M059J (cell line): ENCODE data around the gene CSTB. TPM values are rescaled to one million over a fixed set of nuclear protein-coding genes. Genes with fewer than 3 reads are reported as not detected.
A peak's percentile ranks its signal among the peaks of the same experiment; 100 is the strongest.

ENCODE experiments used
- DNase-seq: peaks from one replicate; pipeline ENCODE4 v3.0.0-alpha.2; 2012; ENCODE audit warnings: low read depth
- total RNA-seq: library from RNA; depleted of rRNA; stranded (reverse); fragments of >200 nt; shearing (Covaris generic); gene quantifications from 2 replicates; pipeline ENCODE4 v1.2.3, GENCODE V29; 2014

CSTB gene
- total RNA-seq, 1 experiment from 2014 or later = 29.6 TPM

- DNase-seq = peak; percentile 86
Observed at GRCh38 chr21:43767984-43768867, 7.9 kb downstream of the CSTB start.

GRCh38 chr21:43767498-43767983, 8.6 kb downstream of the CSTB start:
- no peak for DNase-seq

DNA sequence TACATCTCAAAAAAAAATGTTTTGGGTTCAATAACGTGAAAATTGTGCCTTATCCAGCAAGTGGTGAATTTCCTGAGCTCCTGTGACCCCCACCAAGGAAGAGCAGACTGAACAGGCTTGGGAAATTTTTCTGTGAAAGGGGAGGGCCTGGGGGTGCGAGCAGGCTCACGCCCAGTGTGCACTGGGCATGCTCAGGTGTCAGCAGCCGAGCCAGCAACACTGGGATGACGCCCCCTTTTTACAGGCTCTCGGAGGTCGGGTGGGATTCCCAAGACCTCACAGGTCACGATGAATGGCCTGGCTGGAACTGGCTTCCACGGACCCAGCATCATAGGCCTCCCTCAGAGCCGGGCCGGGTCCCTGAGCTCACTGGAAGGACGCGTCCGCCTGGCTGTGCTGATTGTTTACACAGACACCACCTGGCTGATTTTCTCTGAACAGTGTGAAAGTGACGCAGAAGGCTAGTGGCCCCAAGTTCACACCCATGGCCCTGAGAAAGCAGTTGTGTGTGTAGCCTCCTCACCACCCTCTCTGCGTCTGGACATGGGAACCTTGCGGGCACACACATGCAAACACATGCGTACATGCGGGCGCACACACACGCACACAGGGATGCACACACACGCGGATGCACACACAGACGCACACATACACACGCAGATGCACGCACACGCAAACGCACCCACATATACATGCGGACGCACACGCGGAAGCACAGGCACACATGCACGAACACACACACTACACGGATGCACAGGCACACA, 9.2 kb downstream of the CSTB start:
- no peak for DNase-seq

- peak; percentile 81 for DNase-seq
Observed at GRCh38 chr21:43764576-43765495, 11.3 kb downstream of the CSTB start.

- DNase-seq = peak; percentile 64
Observed at GRCh38 chr21:43763901-43764523, 12.1 kb downstream of the CSTB start.

GRCh38 chr21:43762303-43763128, 13.6 kb downstream of the CSTB start:
- no peak for DNase-seq

GRCh38 chr21:43761886-43762285, 14.2 kb downstream of the CSTB start:
- DNase-seq = no peak

- no peak for DNase-seq
Observed at GRCh38 chr21:43760391-43760958, 15.6 kb downstream of the CSTB start.

- DNase-seq = no peak
Observed at GRCh38 chr21:43759651-43760050, 16.5 kb downstream of the CSTB start.

DNA sequence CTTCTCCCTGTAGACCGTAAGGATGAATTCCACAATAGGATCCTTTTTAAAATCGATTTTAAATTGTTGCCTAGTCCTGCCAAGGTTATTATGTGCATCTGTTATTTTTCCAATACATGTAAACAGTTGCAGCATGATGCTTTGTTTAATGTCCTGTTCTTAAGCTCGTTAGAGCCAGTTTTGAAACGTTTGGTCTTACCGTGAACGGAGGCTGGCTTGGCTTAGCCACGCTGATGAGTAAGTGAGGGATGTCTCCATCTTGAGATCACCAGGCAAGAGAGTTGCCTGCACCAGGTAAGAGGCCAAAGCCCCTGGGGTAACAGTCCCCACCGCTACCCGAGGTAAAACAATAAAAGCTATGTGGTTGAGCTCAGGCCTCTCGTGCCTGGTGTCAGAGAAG, 17.3 kb downstream of the CSTB start:
- DNase-seq = no peak

DNA sequence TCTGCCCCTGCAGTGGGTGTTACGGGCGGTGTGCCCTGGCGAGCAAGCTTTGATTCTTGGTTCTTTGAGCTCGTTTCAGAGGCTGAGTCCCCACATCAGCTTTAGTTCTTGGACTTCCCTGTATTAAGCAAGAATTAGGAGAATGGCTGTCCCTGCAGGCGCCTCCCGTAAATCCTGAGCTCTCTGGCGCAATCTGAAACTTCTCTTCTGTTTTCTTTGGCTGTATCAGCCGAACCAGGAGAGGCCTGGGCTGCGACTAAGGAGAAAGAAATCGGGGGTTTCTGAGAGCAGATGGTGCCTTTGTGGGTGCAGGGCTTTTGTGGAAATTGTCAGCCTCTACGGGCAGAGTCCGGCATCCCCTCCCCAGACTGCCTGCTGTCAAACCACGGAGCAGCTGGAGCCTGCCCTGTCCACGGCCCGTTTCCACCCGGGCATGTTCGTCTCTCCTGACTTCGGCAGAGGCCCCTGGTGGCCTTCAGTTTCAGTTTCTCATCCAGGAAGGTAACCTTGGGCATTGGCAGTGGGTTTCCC, 17.9 kb downstream of the CSTB start:
- no peak for DNase-seq

GRCh38 chr21:43757601-43758000, 18.5 kb downstream of the CSTB start:
- DNase-seq = no peak

- no peak for DNase-seq
Observed at GRCh38 chr21:43755820-43756594, 20.1 kb downstream of the CSTB start.

DNA sequence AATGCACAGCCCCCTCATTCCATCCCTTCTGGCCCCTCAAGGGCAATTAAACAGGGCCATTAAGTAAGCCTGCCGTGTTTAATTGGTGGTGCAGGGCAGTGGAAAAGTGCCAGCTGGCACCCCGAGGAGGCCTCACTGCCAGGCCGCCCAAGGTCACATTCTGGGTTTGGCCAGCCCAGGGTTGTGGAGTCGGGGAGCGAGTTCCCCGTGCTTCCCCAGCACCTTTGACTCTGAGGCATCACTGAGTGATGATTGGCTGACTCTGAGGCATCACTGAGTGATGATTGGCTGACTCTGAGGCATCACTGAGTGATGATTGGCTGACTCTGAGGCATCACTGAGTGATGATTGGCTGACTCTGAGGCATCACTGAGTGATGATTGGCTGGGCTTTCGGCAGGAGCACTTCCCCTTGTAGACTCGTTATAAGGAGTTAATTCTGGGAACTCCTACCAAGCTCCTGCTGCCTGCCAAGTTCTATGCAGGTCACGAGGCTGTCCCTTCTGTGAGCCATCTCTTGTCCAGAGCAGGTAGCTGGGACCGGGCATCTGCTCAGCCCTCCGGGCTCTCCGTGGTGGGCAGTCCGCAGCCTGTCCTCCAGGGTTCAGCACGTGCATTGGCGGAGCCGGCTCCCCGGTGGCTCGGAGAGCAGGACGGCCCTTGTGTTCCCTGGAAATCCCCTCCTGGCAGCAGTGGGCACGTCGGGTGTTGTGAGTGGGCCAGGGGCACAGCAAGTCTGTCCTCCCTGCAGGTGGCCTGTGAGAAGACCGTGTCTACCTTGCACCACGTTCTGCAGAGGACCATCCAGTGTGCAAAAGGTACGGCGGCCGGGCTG, 20.9 kb downstream of the CSTB start:
- no peak for DNase-seq

DNA sequence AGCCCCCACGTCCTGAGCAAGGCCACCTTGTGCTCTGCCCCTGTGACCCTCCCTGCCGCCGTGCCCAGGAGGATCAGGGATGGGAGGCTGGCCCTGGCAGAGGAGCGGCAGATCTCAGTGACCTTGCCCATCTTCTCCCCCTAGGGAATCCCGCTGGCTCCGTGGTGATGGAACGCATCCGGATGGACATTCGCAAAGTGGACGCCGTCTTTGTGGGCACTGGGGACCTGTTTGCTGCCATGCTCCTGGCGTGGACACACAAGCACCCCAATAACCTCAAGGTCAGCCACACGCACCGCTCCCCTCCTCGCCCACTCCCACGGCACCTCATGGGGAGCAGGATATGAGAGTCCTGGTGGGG, 22.7 kb downstream of the CSTB start:
- no peak for DNase-seq

- no peak for DNase-seq
Observed at GRCh38 chr21:43752758-43753438, 23.2 kb downstream of the CSTB start.

- no peak for DNase-seq
Observed at GRCh38 chr21:43751955-43752591, 24.0 kb downstream of the CSTB start.
